ENCODE data around the gene MRPS12. TPM values are rescaled to one million over a fixed set of nuclear protein-coding genes. Genes with fewer than 3 reads are reported as not detected.

MRPS12 gene
- total RNA-seq, 1 donor from 2014 or later: 43.0 TPM

DNA sequence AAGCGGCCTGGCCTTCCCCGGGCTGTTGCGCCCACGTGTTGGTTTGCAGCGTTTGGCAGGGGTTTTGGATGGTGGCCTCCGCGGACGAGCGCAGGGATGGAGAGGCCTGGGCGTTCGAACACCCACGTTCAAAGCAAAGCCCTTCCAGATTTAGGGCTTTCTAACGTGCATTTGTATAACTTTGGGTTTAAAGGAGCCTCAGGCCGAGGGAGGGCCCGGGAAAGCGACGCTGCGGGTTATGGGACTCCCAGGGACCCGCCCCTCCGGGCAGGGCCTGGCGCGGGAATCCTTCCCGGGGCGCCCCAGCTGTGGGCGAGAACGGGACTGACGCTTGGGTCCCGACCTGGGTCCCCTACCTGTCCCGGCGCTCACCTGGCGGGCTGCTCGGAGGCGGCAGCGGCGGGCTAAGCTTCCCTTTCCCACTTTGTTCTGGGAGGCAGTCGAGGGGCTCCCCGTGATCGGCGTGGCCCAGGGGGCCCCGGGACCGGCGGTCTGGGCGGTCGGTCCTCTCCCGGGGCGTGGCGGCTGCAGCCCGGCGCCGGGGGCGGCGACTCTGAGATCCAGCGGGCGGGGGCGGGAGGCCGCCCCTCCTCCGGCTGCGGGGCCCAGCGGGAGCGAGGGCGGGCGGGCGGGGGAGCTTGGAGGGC lies 44.6 kb downstream of the MRPS12 start, which contains the start of gene FBXO17:
Gene FBXO17 (minus strand): TSS at position 529 of the 647 bp plus-strand sequence. CDS start 25,423 bp downstream, outside the sequence.
- DNase-seq (ENCODE audit: low spot score): peak; percentile 52

DNA sequence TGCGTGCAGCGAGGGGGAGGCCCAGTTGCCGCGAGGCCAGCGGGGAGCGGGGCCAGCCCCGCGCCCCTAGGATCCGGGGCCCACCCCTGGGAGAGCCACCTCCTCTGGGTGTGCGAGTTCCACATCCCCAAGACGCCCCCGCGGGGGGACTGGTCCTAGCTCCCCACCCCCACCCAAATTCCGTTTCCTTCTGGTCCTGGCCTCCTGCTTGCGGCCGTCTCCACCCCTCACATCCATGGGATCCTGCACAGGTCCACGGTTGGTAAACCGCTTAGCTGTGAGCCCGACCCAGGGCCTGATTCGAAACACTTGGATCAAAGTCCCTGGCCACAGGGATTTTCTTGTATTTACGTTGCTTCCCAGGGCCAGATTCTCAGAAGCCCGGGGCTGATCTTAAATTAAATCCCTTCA lies 45.1 kb downstream of the MRPS12 start:
- DNase-seq (ENCODE audit: low spot score): no peak

DNA sequence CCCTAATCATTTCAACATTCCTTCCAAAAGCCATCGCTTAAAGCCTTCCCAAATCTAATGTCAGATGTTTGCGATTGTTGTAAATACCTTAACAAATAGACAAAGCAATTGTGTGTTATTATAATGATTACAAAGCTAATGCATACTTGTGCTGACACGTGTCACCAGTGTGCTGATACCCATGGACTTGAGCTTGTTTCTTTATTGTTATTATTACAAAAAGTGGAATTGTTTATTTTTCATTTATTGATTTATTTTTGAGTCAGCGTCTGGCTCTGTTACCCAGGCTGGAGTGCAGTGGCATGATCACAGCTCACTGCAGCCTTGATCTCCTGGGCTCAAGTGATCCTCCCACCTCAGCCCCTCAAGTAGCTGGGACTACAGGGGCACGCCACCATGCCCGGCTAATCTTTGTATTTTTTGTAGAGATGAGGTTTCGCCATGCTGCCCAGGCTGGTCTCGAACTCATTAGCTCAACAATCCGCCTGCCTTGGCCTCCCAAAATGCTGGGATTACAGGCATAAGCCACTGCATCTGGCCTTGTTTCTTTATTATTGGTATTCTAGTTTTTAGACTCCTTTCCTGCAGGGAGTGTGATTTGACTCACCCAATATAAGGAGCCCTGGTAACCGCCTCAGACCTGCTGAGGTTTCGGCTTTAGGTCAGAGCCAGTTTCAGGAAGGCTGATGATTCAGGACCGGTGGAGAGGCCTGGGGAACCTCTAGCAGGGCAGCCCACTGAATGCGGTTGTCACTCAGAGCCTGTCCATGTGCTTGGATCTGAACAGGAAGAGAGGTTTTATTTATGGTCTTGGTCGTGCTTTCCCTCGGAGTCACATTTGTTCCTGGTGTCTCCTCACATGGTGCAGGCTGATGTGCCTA lies 46.9 kb downstream of the MRPS12 start:
- DNase-seq (ENCODE audit: low spot score): no peak

DNA sequence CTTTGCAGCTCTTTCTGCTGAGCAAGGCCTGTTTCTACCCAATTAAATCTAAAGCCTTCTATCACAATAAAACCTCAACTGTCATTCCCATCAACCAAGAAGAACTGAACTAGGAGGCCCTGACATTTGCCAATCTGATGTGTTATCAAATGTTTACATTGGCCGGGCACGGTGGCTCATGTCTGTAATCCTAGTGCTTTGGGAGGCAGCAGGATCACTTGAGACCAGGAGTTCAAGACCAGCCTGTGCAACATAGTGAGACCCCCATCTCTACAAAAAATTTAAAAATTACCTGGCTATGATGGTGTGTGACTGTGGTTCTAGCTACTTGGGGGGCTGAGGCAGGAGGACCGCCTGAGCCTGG lies 47.6 kb downstream of the MRPS12 start:
- no peak for DNase-seq (ENCODE audit: low spot score)

DNA sequence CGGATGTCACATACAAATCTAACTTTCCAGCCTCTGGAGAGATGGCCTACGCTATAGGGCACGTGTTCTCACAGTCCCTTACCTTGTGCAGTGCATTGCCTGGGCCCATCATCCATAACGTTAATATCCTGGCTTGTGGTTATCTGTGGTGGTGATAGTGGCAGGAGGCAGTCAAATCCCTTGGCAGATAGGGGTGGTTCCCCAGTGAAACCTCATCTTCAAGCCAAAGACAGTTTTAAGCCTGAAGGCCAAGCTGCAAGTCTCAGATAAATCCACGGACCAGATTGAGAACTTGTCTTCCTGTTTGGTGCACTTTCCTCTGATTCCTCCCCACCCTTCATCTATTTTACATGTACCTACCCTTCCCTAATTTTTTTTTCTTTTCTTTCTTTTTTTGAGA lies 49.1 kb downstream of the MRPS12 start:
- no peak for DNase-seq (ENCODE audit: low spot score)

DNA sequence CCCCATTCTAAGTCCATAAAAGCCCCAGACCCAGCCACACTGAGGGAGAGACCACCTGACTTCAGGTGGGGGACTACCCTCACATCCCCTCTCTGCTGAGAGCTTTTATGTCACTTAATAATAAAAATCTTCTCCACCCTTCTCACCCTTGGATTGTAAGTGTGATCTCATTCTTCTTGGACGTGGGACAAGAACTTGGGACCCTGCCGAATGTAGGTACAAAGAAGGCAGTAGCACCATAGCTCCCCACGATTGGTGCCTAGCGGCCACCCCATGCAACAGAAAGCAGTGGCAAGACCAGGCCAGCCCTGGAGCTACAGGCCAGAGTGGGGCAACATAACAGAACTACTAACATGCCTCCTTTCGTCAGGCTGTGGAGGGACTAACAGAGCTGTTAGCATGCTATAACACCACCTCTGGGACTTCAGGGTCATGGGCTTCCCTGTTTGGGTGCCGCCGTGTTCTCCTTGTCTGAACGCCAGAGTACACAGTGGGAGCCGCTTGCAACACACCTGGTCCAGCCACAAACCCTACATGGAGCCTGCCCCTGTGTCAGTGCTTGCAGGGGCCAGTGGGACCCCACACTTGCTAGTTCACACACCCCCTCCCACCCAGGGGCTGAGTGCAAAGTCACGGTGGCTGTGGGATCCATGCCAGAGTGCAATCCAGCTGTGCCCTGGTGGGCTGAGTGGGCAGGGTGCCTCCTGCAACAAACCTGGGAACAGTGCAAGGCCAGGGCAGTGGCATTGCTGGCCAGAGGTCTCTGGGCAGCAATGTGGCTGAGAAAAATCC lies 50.0 kb downstream of the MRPS12 start:
- no peak for DNase-seq (ENCODE audit: low spot score)

Other genes with a start within 250 kb of the MRPS12 start
- gene CAPN12, start 186.5 kb upstream of the MRPS12 start, total RNA-seq: 27.6 TPM
- gene LGALS7, start 157.4 kb upstream of the MRPS12 start, total RNA-seq: not detected
- gene LGALS7B, start 141.7 kb upstream of the MRPS12 start, total RNA-seq: not detected
- 9.2 TPM for gene LGALS4, start 118.0 kb upstream of the MRPS12 start, total RNA-seq
- gene ECH1, start 99.2 kb upstream of the MRPS12 start, total RNA-seq: 175 TPM
- gene HNRNPL, start 81.0 kb upstream of the MRPS12 start, total RNA-seq: 295 TPM
- gene RINL, start 52.7 kb upstream of the MRPS12 start, total RNA-seq: 14.1 TPM
- 31.8 TPM for gene SIRT2, start 31.3 kb upstream of the MRPS12 start, total RNA-seq
- gene NFKBIB, start 31.0 kb upstream of the MRPS12 start, total RNA-seq: 20.0 TPM
- gene CCER2, start 18.8 kb upstream of the MRPS12 start, total RNA-seq: 0.99 TPM
- gene SARS2, start 181 bp upstream of the MRPS12 start, total RNA-seq: 44.0 TPM
- 14.9 TPM for gene FBXO17, start 44.8 kb downstream of the MRPS12 start, total RNA-seq
- 48.0 TPM for gene FBXO27, start 101.6 kb downstream of the MRPS12 start, total RNA-seq
- 1.8 TPM for gene ACP7, start 153.4 kb downstream of the MRPS12 start, total RNA-seq
- gene PAK4, start 194.8 kb downstream of the MRPS12 start, total RNA-seq: 88.2 TPM